ENCODE results near the gene BABAM2.

BABAM2 gene

DNA sequence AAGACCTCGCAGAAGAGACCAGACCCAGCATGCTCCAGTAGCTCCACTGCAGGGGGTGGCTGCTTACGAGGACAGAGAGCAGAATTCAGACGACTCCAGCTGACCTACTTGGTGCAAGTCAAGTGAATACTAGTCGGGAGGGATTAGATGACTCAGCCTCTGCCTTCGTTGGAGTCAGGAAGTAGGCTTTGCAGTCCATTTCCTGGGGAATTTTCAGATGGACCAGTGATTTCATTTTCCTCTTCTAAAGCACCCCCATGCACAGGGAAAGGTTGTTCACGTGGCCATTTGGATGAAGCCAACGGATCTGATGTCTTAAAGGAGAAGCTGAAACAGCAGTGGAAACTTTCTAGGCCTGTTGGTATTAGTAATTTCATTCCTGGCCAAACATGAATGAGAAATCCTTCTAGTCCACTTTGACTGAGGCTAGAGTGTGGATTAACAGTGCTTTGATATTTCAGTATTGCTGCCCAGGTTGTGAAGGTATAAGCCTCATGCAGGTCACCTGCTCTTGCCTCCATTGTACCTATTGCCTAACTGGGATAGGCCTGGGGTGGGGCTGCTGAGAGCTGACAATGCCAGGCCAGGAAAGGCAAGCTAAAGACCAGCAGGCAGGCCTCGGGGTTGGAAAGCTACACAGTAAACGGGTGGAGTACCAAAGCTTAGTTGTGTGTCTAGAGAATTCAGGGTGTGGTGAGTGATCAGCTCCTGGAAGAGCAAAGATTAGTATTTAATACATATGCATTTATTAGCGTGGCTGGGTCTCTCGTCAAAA is 384.6 kb downstream of the BABAM2 start:
- H3K9me3 ChIP-seq, result no peaks in the 10 kb centered on the region
- peaks cover 12% of the 10 kb centered on the region for H3K4me1 ChIP-seq
- in situ Hi-C loops (cut with MboI; ENCODE audit: low sequenced_read_pairs), result no loop called here
- H3K4me3 ChIP-seq, result no peak overlapping the region
- no peaks in the 10 kb centered on the region for H3K27me3 ChIP-seq (ENCODE audit: low read depth)
- H3K36me3 ChIP-seq (replicated peaks), result no peaks in the 10 kb centered on the region
- DNase-seq (ENCODE audit: low spot score in 2 of 2), result peak in 1 of 2 experiments; percentile 25

DNA sequence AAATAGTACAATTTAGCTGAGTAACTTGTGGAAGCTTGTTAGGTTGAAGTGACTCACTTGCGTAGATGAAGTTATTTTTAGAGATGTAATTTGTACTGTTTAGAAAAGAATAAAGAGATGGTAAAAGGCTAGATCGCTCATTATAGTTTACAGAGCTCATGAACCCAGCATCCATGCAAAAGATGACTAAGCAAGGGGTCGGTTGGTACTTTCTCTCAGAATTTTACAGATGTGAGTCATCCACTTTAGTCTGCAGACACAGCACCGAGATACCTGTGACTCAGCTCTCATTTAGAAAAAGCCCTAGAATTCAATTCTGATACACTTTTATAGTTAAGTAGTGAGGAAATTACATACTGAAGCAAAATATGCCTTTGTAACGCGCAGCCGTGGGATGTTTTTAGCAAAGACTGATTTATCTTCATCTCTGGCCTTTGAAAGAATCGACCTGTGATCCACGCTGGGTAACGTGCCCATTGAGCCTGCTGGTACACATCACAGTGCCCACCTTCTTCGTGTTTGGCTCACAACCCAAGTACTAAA is 385.6 kb downstream of the BABAM2 start:
- in situ Hi-C loops (cut with MboI; ENCODE audit: low sequenced_read_pairs), result no loop called here
- Histone ChIP-seq H3K4me3 (no peak overlapping the region), H3K27me3 (ENCODE audit: low read depth) (no peaks in the 10 kb centered on the region), H3K36me3 (replicated peaks) (no peaks in the 10 kb centered on the region), H3K4me1 (peaks cover 12% of the 10 kb centered on the region), H3K9me3 (no peaks in the 10 kb centered on the region)
- no peak for DNase-seq (ENCODE audit: low spot score in 2 of 2)

- Histone ChIP-seq H3K27me3 (ENCODE audit: low read depth) (no peaks in the 10 kb centered on the region), H3K4me1 (peaks cover 12% of the 10 kb centered on the region), H3K9me3 (no peaks in the 10 kb centered on the region), H3K4me3 (no peak overlapping the region), H3K36me3 (replicated peaks) (no peaks in the 10 kb centered on the region)
- in situ Hi-C loops (cut with MboI; ENCODE audit: low sequenced_read_pairs), result no loop called here
- DNase-seq (ENCODE audit: low spot score in 2 of 2), result no peak
Observed at GRCh38 chr2:28276807-28277206, 386.3 kb downstream of the BABAM2 start.

- Histone ChIP-seq H3K36me3 (replicated peaks) (no peaks in the 10 kb centered on the region), H3K4me3 (no peak overlapping the region), H3K27me3 (ENCODE audit: low read depth) (no peaks in the 10 kb centered on the region), H3K4me1 (peaks cover 12% of the 10 kb centered on the region), H3K9me3 (no peaks in the 10 kb centered on the region)
- no peak for DNase-seq (ENCODE audit: low spot score in 2 of 2)
- in situ Hi-C loops (cut with MboI; ENCODE audit: low sequenced_read_pairs), result no loop called here
Observed at GRCh38 chr2:28277466-28277865, 386.9 kb downstream of the BABAM2 start.

DNA sequence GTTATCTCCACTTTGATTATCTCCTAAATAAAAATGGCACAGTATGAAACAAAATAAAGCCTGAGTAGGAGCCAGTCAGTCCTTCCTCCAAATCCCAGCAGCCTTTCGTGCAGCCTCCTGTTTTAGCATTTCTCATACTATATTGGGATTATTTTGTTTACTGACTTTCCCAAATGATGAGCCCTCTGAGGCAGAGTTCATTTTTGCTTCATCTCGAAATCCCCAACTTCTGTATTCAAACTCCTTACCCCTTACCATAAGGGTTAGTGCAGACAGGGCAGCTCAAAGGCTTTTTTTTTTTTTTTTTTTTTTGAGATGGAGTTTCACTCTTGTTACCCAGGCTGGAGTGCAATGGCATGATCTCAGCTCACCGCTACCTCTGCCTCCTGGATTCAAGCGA is 388.8 kb downstream of the BABAM2 start:
- H3K27me3 ChIP-seq (ENCODE audit: low read depth), result no peaks in the 10 kb centered on the region
- H3K36me3 ChIP-seq (replicated peaks), result no peaks in the 10 kb centered on the region
- H3K9me3 ChIP-seq, result no peaks in the 10 kb centered on the region
- H3K4me3 ChIP-seq, result no peak overlapping the region
- in situ Hi-C loops (cut with MboI; ENCODE audit: low sequenced_read_pairs), result no loop called here
- H3K4me1 ChIP-seq, result peaks cover 12% of the 10 kb centered on the region
- no peak for DNase-seq (ENCODE audit: low spot score in 2 of 2)

DNA sequence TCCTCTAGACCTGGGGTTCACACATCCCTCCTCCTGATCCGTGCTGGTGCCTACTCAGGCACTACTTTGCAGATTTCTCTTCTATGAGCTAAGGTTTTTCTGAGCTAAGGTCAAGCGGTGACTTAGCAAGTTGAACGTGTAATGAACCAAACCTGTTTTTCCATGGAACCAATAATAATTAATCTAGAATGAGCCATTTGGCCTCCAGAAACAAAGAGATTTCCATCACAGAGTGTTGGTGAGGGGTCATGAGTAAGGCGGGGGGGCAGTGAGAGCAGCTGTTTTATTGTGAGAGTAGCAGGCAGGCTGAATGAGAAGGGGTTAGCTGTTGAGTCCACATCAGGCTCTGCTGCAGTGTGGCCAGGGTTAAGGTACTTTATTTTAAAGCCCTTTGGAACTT is 390.1 kb downstream of the BABAM2 start:
- Histone ChIP-seq H3K27me3 (ENCODE audit: low read depth) (no peaks in the 10 kb centered on the region), H3K9me3 (no peaks in the 10 kb centered on the region), H3K4me1 (peaks cover under 1% of the 10 kb centered on the region; the same call in 1 of the 2 replicates), H3K4me3 (no peak overlapping the region), H3K36me3 (replicated peaks) (no peaks in the 10 kb centered on the region)
- in situ Hi-C loops (cut with MboI; ENCODE audit: low sequenced_read_pairs), result no loop called here
- no peak for DNase-seq (ENCODE audit: low spot score in 2 of 2)

DNA sequence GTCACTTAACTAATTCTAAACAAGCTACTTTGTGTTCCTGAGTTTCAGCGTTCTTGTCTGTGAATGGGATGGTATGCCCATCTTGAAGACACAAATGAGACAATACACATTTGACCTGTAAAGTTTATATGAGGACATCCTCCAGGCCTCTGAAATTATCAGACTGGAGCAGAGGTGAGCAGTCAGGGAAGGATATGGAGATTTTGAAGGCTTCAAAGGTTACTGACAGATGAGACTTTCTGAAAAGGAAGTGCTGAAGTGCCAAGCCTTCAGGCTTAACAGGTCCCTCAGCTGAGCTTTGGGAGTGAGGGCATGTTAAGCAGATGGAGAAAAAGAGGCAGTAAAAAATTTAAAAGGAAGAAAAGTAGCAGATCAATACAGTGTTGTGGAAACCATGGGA is 391.2 kb downstream of the BABAM2 start:
- H3K36me3 ChIP-seq (replicated peaks), result no peaks in the 10 kb centered on the region
- in situ Hi-C loops (cut with MboI; ENCODE audit: low sequenced_read_pairs), result no loop called here

DNA sequence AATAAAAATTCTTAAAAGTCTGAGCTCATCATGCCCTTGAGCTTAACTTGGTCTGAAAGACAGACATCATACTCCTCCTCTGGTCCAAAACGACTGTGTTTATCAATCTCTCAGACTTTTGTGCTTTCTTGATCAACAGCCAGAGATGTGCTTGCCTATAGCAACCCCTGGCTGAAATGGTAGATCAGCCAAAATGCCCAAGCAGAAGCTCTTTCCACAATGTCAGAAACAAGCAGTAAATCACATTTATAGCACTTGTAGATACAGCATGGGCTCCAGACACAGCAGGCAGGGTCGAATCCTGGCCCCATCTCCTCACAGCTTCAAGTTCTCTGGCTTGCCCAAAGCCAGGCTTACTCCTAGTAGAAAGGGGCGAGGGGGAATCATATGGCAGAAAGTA is 391.7 kb downstream of the BABAM2 start:
- Histone ChIP-seq H3K4me1 (no peaks in the 10 kb centered on the region), H3K27me3 (ENCODE audit: low read depth) (no peaks in the 10 kb centered on the region), H3K9me3 (no peaks in the 10 kb centered on the region), H3K4me3 (no peak overlapping the region), H3K36me3 (replicated peaks) (no peaks in the 10 kb centered on the region)
- in situ Hi-C loops (cut with MboI; ENCODE audit: low sequenced_read_pairs), result no loop called here
- no peak for DNase-seq (ENCODE audit: low spot score in 2 of 2)

More for the DNA sequence above, 391.2 kb downstream of the BABAM2 start:
- Histone ChIP-seq H3K4me1 (no peaks in the 10 kb centered on the region), H3K4me3 (no peak overlapping the region), H3K27me3 (ENCODE audit: low read depth) (no peaks in the 10 kb centered on the region), H3K9me3 (no peaks in the 10 kb centered on the region)
- DNase-seq (ENCODE audit: low spot score in 2 of 2), result no peak

DNA sequence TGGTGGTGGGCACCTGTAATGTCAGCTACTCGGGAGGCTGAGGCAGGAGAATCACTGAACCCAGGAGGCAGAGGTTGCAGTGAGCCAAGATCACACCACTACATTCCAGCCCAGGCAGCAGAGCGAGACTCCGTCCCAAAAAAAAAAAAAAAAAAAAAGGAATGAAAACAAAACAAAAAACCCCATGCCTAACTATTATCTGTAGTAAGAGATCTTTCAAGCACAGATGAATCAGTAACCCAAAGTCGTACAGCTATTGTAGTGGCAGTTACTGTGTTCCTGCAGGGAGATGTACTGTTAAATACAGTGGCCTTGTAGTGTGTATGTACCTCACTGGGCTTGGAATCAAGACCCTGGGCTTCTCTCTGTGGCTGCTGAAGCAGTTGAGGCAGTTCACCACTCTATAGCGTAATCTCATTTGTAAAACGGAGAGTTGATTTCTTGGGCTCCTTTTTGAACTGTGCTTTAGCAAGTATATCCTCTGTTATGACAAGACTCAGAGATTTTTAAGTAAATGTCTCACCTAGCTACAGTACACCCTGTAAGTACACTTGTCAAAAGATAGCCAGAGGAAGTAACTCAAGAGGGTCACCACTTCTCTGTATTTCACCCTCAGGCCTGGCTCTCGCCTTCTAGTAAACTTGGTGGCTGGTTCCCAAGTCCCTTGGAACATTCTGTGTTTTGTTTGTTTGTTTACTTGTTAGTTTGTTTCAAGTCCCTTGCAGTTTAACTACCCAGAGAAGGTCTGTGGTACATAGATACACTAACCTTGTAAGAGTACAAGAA is 392.5 kb downstream of the BABAM2 start:
- no peak overlapping the region for H3K4me3 ChIP-seq
- no peaks in the 10 kb centered on the region for H3K27me3 ChIP-seq (ENCODE audit: low read depth)
- in situ Hi-C loops (cut with MboI; ENCODE audit: low sequenced_read_pairs), result no loop called here
- DNase-seq (ENCODE audit: low spot score in 2 of 2), result no peak
- H3K4me1 ChIP-seq, result no peaks in the 10 kb centered on the region
- H3K9me3 ChIP-seq, result no peaks in the 10 kb centered on the region
- no peaks in the 10 kb centered on the region for H3K36me3 ChIP-seq (replicated peaks)

- H3K9me3 ChIP-seq, result no peaks in the 10 kb centered on the region
- no peaks in the 10 kb centered on the region for H3K27me3 ChIP-seq (ENCODE audit: low read depth)
- in situ Hi-C loops (cut with MboI; ENCODE audit: low sequenced_read_pairs), result no loop called here
- no peaks in the 10 kb centered on the region for H3K4me1 ChIP-seq
- no peaks in the 10 kb centered on the region for H3K36me3 ChIP-seq (replicated peaks)
- H3K4me3 ChIP-seq, result no peak overlapping the region
- DNase-seq (ENCODE audit: low spot score in 2 of 2), result no peak
Observed at GRCh38 chr2:28283861-28284260, 393.3 kb downstream of the BABAM2 start.

DNA sequence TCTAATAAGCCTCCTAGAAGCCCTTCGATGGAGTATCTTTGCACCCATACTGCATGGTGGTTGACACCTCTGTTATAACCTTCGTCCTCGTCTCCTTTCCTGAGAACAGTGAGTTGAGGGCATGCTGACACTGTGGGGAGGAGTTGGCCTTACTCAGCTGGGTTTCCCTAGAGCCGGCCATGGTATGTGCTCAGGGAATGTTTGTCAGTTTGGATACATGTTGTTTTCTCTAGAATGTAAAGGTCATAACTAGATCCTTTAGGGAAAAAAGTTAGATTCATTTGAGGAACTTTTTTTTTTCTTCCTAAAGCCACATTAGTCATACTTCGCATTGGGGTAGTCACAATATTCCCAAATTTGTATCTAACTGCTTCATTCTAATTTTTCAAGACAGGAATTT is 396.1 kb downstream of the BABAM2 start:
- H3K9me3 ChIP-seq, result no peaks in the 10 kb centered on the region
- no peak for DNase-seq (ENCODE audit: low spot score in 2 of 2)
- H3K36me3 ChIP-seq (replicated peaks), result no peaks in the 10 kb centered on the region
- in situ Hi-C loops (cut with MboI; ENCODE audit: low sequenced_read_pairs), result no loop called here
- H3K27me3 ChIP-seq (ENCODE audit: low read depth), result no peaks in the 10 kb centered on the region
- no peaks in the 10 kb centered on the region for H3K4me1 ChIP-seq
- no peak overlapping the region for H3K4me3 ChIP-seq

DNA sequence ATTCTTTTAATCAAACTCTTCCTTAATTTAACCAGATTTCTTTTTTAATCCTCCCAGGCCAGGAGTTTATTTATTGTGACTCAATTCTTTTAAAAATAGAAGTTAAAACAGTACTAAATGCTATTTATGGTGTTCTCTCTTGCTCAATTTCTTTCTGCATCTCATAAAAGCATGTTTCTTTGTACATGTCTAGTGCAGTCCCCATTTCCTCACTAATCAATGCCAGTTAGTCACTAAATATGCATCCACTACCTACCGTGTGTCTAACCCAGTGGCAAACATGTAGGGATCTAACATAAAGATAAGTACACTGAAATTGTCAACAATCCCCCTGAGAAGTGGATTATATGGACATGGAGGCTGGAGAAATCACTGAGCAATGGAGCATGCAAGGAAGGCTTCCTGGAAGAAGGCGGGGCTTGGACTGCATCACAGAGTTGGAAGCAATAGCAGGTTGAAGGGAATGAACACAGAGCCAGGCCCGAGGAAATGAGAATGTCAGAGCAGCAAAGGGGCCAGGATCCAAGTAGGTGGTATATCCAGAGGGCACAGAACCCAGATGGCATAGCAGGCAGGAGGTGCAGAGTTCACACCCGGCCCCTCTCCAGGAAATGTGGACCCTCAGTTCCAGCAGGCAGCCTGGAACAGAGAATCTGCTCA is 396.9 kb downstream of the BABAM2 start:
- in situ Hi-C loops (cut with MboI; ENCODE audit: low sequenced_read_pairs), result no loop called here

GRCh38 chr2:28288620-28289019 is 398.1 kb downstream of the BABAM2 start:
- Histone ChIP-seq H3K9me3 (no peaks in the 10 kb centered on the region), H3K36me3 (replicated peaks) (no peaks in the 10 kb centered on the region), H3K4me3 (no peak overlapping the region), H3K27me3 (ENCODE audit: low read depth) (no peaks in the 10 kb centered on the region), H3K4me1 (no peaks in the 10 kb centered on the region)
- DNase-seq (ENCODE audit: low spot score in 2 of 2), result no peak
- in situ Hi-C loops (cut with MboI; ENCODE audit: low sequenced_read_pairs), result no loop called here

More for the DNA sequence above, 396.9 kb downstream of the BABAM2 start:
- Histone ChIP-seq H3K36me3 (replicated peaks) (no peaks in the 10 kb centered on the region), H3K9me3 (no peaks in the 10 kb centered on the region), H3K4me3 (no peak overlapping the region), H3K4me1 (no peaks in the 10 kb centered on the region), H3K27me3 (ENCODE audit: low read depth) (no peaks in the 10 kb centered on the region)
- DNase-seq (ENCODE audit: low spot score in 2 of 2), result no peak
